Tibial artery (tissue), 4 donors: Measurements from ENCODE around the gene VPS13C.

Source experiments
- DNase-seq, 2 donors: peaks; one replicate each; pipeline ENCODE4 v3.0.0-alpha.2; 2019
- H3K27ac ChIP-seq, 2 donors: fragments of 200-600 bp; sonication (generic) in 1 of 2; 1 replicate in 1 of 2; 2 replicates in 1 of 2; pipeline ENCODE4 v1.5.1; 2018 to 2019; ENCODE audit warnings: mild to moderate bottlenecking in 1 of 2
- H3K27me3 ChIP-seq, 2 donors: fragments of 200-600 bp; sonication (generic) in 1 of 2; one replicate each; pipeline versions ENCODE4 v1.5.1 to v1.6.0; 2016 to 2019
- H3K36me3 ChIP-seq, 3 donors: fragments of 200-600 bp; sonication (generic) in 2 of 3; one replicate each; pipeline ENCODE4 v1.5.1; 2016 to 2019; ENCODE audit warnings: mild to moderate bottlenecking in 2 of 3
- H3K4me1 ChIP-seq, 4 donors: fragments of 200-600 bp; sonication (generic) in 2 of 4; 1 replicate in 3 of 4; 2 replicates in 1 of 4; pipeline ENCODE4 v1.5.1; 2016 to 2019
- H3K4me3 ChIP-seq, 2 donors: fragments of 200-600 bp; sonication (generic) in 1 of 2; 1 replicate in 1 of 2; 2 replicates in 1 of 2; pipeline ENCODE4 v1.5.1; 2018 to 2019; ENCODE audit warnings: mild to moderate bottlenecking in 2 of 2
- H3K9me3 ChIP-seq, 3 donors: fragments of 200-600 bp; sonication (generic) in 1 of 3; one replicate each; pipeline ENCODE4 v1.5.1; 2016 to 2019
- CTCF ChIP-seq, 2 experiments: fragments of 200-600 bp in 1 of 2; fragments of 450-650 bp in 1 of 2; IDR thresholded peaks; one replicate each; pipeline ENCODE4 v1.5.1; 2017 to 2019; ENCODE audit warnings: antibody characterized with exemption in 2 of 2, mild to moderate bottlenecking in 1 of 2, moderate library complexity in 1 of 2
- intact Hi-C: fragments of 100-400 bp; cut with DNase I; formaldehyde crosslinking; loops from one replicate; pipeline ENCODE4 v1.15.0; 2023; ENCODE audit warnings: low total_unique reads

Gene VPS13C

GRCh38 chr15:61997786-61998185, 62.5 kb downstream of the VPS13C start:
- intact Hi-C loops: no loop called here
- Histone ChIP-seq H3K4me3 (no peak overlapping the region), H3K27ac (no peak overlapping the region), H3K4me1 (no peaks in the 10 kb centered on the region), H3K36me3 (peaks cover 0 to 31% (median 24%) of the 10 kb centered on the region in 3 donors), H3K9me3 (no peaks in the 10 kb centered on the region), H3K27me3 (no peaks in the 10 kb centered on the region)
- TF ChIP-seq CTCF (IDR thresholded peaks at IDR 0.05): no peak
- DNase-seq: no peak

DNA sequence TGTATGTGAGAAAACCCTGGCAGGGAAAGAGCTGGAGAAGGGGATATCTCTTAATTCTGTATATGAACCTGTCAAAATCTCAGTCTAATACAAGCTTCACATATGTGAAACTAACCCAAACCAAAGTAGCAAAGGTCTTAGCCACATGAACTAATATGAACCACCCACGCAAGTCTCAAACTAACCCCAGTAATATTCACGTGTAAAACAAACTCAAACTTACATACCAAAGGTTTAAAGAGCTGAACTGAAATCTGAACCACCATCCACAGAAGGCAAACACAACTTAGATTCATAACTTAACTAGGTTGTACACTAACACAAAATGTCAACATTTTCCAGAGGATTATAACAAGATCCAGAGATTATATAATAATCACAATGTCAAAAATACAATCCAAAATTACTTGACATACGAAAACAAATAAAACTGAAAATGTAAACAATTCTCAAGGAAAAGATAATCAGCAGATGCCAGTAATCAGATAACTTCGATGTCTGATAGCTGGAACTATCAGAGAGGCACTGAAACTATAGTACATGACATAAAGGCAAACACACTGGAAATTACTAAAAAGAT, 64.1 kb downstream of the VPS13C start:
- Histone ChIP-seq H3K27ac (no peak overlapping the region), H3K27me3 (no peaks in the 10 kb centered on the region), H3K4me3 (no peak overlapping the region), H3K4me1 (no peaks in the 10 kb centered on the region), H3K9me3 (no peaks in the 10 kb centered on the region), H3K36me3 (peaks cover 0 to 31% (median 24%) of the 10 kb centered on the region in 3 donors)
- DNase-seq: no peak
- intact Hi-C loops: no loop called here
- no peak for TF ChIP-seq CTCF (IDR thresholded peaks at IDR 0.05)

GRCh38 chr15:61994216-61994615, 66.0 kb downstream of the VPS13C start:
- Histone ChIP-seq H3K27ac (no peak overlapping the region), H3K27me3 (no peaks in the 10 kb centered on the region), H3K9me3 (no peaks in the 10 kb centered on the region), H3K36me3 (peaks cover 11 to 41% (median 39%) of the 10 kb centered on the region in 3 donors), H3K4me3 (no peak overlapping the region), H3K4me1 (no peaks in the 10 kb centered on the region)
- DNase-seq: no peak
- intact Hi-C loops: no loop called here
- TF ChIP-seq CTCF (IDR thresholded peaks at IDR 0.05): no peak

DNA sequence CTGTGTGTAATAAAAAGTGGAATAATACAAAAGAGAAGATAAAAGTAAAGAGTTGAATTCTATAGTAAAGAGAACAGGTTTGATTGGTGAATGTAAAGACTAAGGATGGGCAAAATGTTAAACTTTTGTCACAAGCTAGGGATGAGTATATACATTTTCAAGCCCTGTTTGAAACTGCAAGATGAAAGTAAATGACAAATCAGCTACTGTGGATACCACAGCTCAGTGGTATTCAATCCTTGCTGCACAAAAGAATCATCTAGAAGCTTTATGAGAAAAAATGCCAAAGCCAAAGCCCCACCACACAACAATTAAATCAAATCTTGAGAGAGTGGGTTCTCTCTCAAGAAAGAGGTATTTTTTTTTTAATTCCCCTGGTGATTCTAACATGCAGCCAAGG, 67.7 kb downstream of the VPS13C start:
- no peak for TF ChIP-seq CTCF (IDR thresholded peaks at IDR 0.05)
- DNase-seq: no peak
- Histone ChIP-seq H3K4me1 (no peaks in the 10 kb centered on the region), H3K27ac (no peak overlapping the region), H3K27me3 (no peaks in the 10 kb centered on the region), H3K4me3 (no peak overlapping the region), H3K9me3 (no peaks in the 10 kb centered on the region), H3K36me3 (peaks cover 13 to 47% (median 28%) of the 10 kb centered on the region in 3 donors)
- intact Hi-C loops: no loop called here

DNA sequence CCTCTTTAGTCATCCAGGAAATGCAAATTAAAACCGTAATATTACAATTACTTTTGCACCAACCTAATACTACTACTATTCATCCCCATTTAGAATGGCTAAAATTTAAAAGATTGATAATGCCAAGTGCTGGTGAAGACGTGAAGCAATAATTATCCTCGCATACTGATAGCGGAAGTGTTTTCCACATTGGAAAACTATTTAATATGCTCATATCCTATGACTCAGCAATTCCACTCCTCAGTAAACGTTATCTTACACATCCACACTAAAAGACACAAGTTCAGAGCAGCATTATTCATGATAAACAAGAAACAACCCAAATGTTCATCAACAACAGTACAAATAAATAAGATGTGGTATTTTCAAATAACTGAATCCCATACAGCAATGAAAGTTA, 70.6 kb downstream of the VPS13C start:
- peaks cover 0 to 5% (median 1%) of the 10 kb centered on the region in 4 donors for H3K4me1 ChIP-seq
- H3K36me3 ChIP-seq: peaks cover 19 to 35% (median 25%) of the 10 kb centered on the region in 3 donors
- TF ChIP-seq CTCF (IDR thresholded peaks at IDR 0.05): no peak

GRCh38 chr15:61987824-61988223, 72.4 kb downstream of the VPS13C start:
- no peaks in the 10 kb centered on the region for H3K27me3 ChIP-seq
- peaks cover 29 to 45% (median 41%) of the 10 kb centered on the region in 3 donors for H3K36me3 ChIP-seq
- intact Hi-C loops: no loop called here
- no peak overlapping the region for H3K27ac ChIP-seq
- peaks cover 0 to 5% (median 1%) of the 10 kb centered on the region in 4 donors for H3K4me1 ChIP-seq
- no peaks in the 10 kb centered on the region for H3K9me3 ChIP-seq
- DNase-seq: no peak
- no peak for TF ChIP-seq CTCF (IDR thresholded peaks at IDR 0.05)
- H3K4me3 ChIP-seq: no peak overlapping the region

More for the DNA sequence above, 70.6 kb downstream of the VPS13C start:
- intact Hi-C loops: no loop called here
- Histone ChIP-seq H3K27ac (no peak overlapping the region), H3K4me3 (no peak overlapping the region), H3K9me3 (no peaks in the 10 kb centered on the region), H3K27me3 (no peaks in the 10 kb centered on the region)
- DNase-seq: no peak
